Activated CD8-positive, alpha-beta memory T cell treated with anti-CD3 and anti-CD28 coated beads for 36 hours (primary cell): ENCODE data around the gene ARL15. TPM values are rescaled to one million over a fixed set of nuclear protein-coding genes. Genes with fewer than 3 reads are reported as not detected.
"Not testable (repeated sequence)": the region's sequence is repeated elsewhere in the genome, so short reads cannot be mapped to it uniquely, and the experiment has no call there.

ENCODE experiments used
- CTCF ChIA-PET: fragments of 350-600 bp; sonication (Branson Sonifier 250); formaldehyde crosslinking; loops from one replicate; lab custom pipeline; 2021; ENCODE audit warnings: antibody characterized with exemption; lab: Charles Lee
- POLR2A ChIA-PET: fragments of 350-600 bp; sonication (Branson Sonifier 250); formaldehyde crosslinking; loops from one replicate; lab custom pipeline; 2021; ENCODE audit warnings: antibody characterized with exemption; lab: Charles Lee
- total RNA-seq, 2 experiments: library from RNA; stranded (reverse); gene quantifications; one replicate each; pipeline ENCODE4 v1.2.3, GENCODE V29; 2021

ARL15 gene
- total RNA-seq, 2 experiments from 2014 or later = 5.5 to 6.4 TPM

DNA sequence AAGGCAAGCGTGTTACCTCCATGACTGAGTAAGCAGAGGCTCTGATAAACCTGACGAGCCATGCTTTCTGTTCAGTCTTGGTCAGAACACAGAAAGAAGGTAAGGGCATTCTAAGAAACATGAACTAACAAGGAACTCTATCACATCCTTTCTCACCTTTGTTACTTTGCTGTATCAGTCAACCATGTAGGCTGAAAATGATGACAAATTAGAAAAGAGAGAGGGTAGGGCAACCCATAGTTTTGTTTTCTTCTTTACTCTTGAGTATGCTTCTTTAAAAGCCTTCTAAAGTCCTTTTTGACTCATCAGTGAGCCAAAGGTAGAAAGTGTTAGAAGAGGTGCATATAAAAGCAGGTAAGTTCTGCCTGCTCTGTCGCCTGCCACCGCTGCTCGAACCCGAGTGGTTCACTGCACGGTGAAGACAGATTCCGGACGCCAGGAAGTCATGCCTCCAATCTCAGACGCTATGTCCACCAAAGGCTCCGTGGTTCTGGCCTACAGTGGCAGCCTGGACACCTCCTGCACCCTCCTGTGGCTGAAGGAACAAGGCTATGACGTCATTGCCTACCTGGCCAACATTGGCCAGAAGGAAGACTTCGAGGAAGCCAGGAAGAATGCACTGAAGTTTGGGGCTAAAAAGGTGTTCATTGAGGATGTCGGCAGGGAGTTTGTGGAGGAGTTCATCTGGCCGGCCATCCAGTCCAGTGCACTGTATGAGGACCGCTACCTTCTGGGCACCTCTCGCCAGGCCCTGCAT, 451.5 kb downstream of the ARL15 start:
- POLR2A ChIA-PET = no interaction called here
- CTCF ChIA-PET = interaction anchor here (0.6 kb wide), 1 partner anchor 736 kb away, joined by 3 read pairs; no protein-coding TSS in a partner anchor

DNA sequence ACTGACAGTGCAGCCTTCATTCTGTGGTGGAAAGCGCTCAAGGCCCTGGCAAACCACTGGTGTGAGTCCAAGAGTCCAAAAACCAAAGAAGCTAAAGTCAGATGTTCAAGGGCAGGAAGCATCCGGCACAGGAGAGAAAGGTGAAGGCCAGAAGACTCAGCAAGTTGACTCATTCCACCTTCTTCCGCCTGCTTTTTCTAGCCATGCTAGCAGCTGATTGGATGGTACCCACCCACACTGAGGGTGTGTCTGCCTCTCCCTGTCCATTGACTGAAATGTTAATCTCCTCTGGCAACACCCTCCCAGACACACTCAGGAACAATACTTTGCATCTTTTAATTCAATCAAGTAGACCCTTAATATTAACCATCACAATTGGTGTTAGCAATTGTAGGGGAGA, 453.9 kb downstream of the ARL15 start:
- CTCF ChIA-PET = no interaction called here
- POLR2A ChIA-PET = no interaction called here

DNA sequence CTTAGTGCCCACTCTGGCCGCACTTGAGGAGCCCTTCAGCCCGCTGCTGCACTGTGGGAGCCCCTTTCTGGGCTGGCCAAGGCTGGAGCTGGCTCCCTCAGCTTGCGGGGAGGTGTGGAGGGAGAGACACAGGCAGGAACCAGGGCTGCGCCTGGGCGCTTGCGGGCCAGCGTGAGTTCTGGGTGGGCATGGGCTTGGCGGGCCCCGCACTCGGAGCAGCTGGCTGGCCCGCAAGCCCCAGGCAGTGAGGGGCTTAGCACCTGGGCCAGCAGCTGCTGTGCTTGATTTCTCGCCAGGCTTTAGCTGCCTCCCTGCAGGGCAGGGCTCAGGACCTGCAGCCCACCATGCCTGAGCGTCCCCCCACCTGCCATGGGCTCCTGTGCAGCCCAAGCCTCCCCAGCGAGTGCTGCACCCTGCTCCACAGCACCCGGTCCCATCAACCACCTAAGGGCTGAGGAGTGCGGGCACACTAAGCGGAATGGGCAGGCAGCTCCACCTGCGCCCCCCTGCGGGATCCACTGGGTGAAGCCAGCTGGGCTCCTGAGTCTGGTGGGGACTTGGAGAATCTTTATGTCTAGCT, 473.4 kb downstream of the ARL15 start:
- POLR2A ChIA-PET, CTCF ChIA-PET: not testable (repeated sequence)

DNA sequence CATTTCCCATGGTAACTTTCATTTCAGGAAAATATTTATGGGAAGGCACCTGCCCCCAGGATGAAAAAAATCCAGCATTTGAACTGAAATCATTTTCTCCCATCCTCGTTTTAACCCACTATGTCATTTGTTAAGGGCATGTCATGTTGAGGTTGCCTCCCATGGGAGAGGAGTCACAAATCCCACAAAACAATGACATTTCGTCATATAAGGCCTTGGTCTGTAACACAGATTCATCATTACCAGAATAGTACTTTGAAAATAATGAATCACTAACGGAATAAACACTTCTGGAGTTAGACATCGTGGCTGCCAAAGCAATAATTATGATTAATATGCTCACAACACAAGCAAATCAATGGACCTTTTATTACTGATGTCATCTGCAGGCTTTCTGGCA, 475.9 kb downstream of the ARL15 start:
- ChIA-PET CTCF (no interaction called here), POLR2A (no interaction called here)

Other genes starting within 250 kb of the ARL15 start
- gene HSPB3, start 145.1 kb upstream of the ARL15 start, total RNA-seq = not detected
- gene SNX18, start 207.2 kb upstream of the ARL15 start, total RNA-seq = 10 to 100 TPM; 20.7 to 20.9 TPM